ENCODE results near the gene KCNJ12. TPM values are rescaled to one million over a fixed set of nuclear protein-coding genes. Genes with fewer than 3 reads are reported as not detected.

The KCNJ12 gene
- total and polyA plus RNA-seq, 12 donors: 0.39 to 3.9 (median 0.97) TPM

DNA sequence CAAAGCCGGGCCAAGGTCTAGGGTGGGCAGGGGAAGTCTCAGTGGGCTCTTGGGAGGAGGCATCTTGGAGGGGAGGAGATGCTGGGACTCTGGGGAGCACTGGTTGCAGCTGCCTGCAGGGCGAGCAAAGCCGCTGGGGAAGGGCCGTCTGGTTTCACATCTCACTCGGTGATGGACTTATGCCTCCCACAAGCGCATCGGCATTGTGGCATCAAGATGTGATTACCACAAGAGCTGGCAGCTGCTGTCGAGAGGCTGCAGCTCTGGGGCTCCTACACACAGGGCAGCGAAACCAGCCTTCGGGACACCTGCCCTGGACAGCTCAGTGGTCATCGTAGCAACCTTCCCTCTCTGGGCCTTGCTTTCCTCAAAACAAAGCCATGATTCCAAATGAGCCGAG lies 3.1 kb upstream of the KCNJ12 start:
- intact Hi-C loops (cut with DNase I): no loop called here
- 74 to 84% (median 77%) methylated on average over 12 of the region's 12 CpGs for WGBS, 4 donors
- no peaks in the 10 kb centered on the region for H3K36me3 ChIP-seq (replicated peaks in 1 of 2)
- peaks cover 18% of the 10 kb centered on the region for H3K27me3 ChIP-seq
- no peaks in the 10 kb centered on the region for H3K9me3 ChIP-seq (replicated peaks in 1 of 3)
- TF ChIP-seq POLR2A (IDR thresholded peaks at IDR 0.05): no peak
- TF ChIP-seq, protein P1, sequence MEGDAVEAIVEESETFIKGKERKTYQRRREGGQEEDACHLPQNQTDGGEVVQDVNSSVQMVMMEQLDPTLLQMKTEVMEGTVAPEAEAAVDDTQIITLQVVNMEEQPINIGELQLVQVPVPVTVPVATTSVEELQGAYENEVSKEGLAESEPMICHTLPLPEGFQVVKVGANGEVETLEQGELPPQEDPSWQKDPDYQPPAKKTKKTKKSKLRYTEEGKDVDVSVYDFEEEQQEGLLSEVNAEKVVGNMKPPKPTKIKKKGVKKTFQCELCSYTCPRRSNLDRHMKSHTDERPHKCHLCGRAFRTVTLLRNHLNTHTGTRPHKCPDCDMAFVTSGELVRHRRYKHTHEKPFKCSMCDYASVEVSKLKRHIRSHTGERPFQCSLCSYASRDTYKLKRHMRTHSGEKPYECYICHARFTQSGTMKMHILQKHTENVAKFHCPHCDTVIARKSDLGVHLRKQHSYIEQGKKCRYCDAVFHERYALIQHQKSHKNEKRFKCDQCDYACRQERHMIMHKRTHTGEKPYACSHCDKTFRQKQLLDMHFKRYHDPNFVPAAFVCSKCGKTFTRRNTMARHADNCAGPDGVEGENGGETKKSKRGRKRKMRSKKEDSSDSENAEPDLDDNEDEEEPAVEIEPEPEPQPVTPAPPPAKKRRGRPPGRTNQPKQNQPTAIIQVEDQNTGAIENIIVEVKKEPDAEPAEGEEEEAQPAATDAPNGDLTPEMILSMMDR (IDR thresholded peaks at IDR 0.05): no peak
- H3K4me3 ChIP-seq: no peak overlapping the region
- DNase-seq: no peak
- peaks cover 0 to 10% of the 10 kb centered on the region in 2 donors for H3K4me1 ChIP-seq (replicated peaks in 1 of 2)
- H3K27ac ChIP-seq: no peak overlapping the region

DNA sequence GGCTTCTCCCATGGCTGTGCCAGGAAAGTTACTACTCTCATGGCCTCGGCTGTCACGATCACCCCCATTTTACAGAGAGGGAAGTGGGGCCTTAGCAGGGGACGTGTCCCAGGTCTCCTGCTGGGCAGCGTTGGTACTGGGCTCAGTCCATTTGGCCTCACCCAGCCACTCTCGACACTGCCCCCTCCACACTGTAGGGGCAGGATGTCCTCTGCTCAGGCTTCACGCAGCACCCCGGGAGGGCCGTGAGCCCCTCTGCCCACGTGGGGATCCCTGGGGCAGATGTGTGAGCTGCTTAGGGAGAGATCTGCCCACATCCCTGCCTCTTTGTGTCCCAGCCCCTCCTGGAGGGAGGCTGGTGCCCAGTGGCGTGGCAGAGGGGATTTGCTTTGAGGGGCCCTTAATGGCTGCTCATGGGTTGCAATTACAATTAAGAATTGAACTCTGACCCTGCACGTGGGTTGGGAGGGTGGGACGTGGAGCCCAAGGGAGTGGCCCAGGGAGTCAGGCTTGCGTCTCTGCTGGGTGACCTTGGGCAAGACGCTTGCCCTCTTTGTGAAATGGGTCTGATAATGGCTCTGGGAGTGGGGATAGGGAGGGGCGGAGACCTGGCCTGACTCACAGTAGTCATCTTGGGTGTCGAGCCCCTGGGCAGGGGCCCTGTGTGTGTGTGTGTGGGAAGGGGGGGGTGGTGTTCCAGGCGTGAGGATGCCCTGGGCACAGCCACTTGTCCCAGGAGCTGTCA lies 2.3 kb upstream of the KCNJ12 start:
- Histone ChIP-seq H3K27me3 (peaks cover 25% of the 10 kb centered on the region), H3K4me1 (replicated peaks in 1 of 2) (peaks cover 0 to 10% of the 10 kb centered on the region in 2 donors), H3K4me3 (no peak overlapping the region), H3K9me3 (replicated peaks in 1 of 3) (no peaks in the 10 kb centered on the region), H3K36me3 (replicated peaks in 1 of 2) (no peaks in the 10 kb centered on the region), H3K27ac (no peak overlapping the region)
- intact Hi-C loops (cut with DNase I): no loop called here
- peak in 1 of 7 donors; percentile 17 for DNase-seq
- 71 to 81% (median 74%) methylated on average over 11 to 17 of the region's 17 CpGs for WGBS, 4 donors
- TF ChIP-seq, protein P1 (IDR thresholded peaks at IDR 0.05): no peak
- no peak for TF ChIP-seq POLR2A (IDR thresholded peaks at IDR 0.05)

DNA sequence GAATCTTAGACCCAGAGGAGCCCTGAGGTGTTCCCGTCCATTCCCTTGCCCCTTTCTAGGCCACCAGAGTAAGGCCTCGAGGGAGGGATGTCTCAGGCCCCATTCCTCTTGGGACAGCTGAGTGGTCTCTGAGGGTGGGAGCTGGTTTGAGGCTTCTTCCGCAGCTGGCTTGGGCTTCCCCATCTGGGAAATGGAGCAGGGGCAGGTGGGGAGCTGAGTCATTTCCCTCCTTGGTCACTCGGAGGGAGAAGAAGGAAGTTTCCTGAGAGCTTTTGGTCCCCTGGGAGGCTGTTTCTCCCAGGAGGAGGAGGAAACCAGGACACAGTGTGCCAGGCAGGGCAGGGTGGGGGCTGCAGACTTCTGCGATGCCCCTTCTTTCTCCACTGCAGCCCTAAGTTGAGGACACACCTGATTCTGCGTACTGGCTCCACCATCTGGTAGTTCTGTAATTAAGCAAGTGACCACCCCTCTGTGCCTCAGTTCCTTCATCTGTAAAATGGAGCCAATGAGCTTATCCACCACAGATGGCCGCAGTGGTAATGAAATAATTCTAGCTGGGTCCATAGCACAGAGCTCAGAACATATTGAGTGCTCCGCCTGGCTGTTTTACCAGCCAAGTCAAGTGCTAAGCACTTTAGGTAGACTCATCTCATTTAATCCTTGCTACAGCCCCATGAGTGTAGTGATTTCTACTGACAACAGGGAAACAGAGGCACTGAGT lies 1.6 kb upstream of the KCNJ12 start:
- peaks cover 0 to 10% of the 10 kb centered on the region in 2 donors for H3K4me1 ChIP-seq (replicated peaks in 1 of 2)
- intact Hi-C loops (cut with DNase I): no loop called here
- 67 to 96% (median 73%) methylated on average over 6 to 8 of the region's 8 CpGs for whole genome bisulfite sequencing, 4 donors

DNA sequence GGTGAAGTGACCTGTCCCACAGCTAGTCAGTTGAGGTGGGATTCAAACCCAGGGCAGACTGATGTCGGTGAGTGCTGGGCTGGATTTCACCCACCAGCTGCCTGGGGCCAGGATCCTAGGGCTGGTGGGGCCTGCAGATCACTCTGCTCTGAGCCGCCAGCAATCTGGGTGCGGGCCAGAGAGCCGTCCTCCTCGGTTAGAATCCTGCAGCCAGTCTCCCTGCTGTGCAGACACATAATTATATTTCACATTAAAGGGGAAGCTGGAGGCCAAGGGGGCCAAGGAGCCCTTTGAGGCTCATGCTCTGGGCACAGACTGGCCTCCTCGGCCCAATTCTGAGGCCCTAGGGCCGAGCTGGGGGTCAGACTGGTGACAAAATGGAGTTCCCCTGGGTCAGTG lies 996 bp upstream of the KCNJ12 start:
- H3K27me3 ChIP-seq: peaks cover 25% of the 10 kb centered on the region
- WGBS, 4 donors: 77 to 80% (median 78%) methylated on average over 6 to 7 of the region's 7 CpGs; no CpG with 5 or more reads in 1 of the 4 donors
- intact Hi-C loops (cut with DNase I): no loop called here

More for the DNA sequence above, 1.6 kb upstream of the KCNJ12 start:
- Histone ChIP-seq H3K27ac (no peak overlapping the region), H3K27me3 (peaks cover 25% of the 10 kb centered on the region), H3K4me3 (no peak overlapping the region), H3K36me3 (replicated peaks in 1 of 2) (no peaks in the 10 kb centered on the region), H3K9me3 (replicated peaks in 1 of 3) (no peaks in the 10 kb centered on the region)
- no peak for DNase-seq
- TF ChIP-seq POLR2A (IDR thresholded peaks at IDR 0.05): no peak
- TF ChIP-seq, protein P1 (IDR thresholded peaks at IDR 0.05): no peak

More for the DNA sequence above, 996 bp upstream of the KCNJ12 start:
- Histone ChIP-seq H3K9me3 (replicated peaks in 1 of 3) (no peaks in the 10 kb centered on the region), H3K4me3 (no peak overlapping the region), H3K27ac (no peak overlapping the region), H3K36me3 (replicated peaks in 1 of 2) (no peaks in the 10 kb centered on the region), H3K4me1 (replicated peaks in 1 of 2) (peaks cover 0 to 10% of the 10 kb centered on the region in 2 donors)
- no peak for TF ChIP-seq POLR2A (IDR thresholded peaks at IDR 0.05)
- TF ChIP-seq, protein P1 (IDR thresholded peaks at IDR 0.05): no peak
- DNase-seq: no peak

Data from adrenal gland (tissue), 12 donors.